C4-2B (cell line): ENCODE measurements around the gene KDM4C.

Experiments
- CTCF ChIP-seq: fragments of 450-650 bp; conservative IDR thresholded peaks from 2 replicates; pipeline ENCODE4 v1.5.1; 2017; ENCODE audit warnings: mild to moderate bottlenecking
- ZFX ChIP-seq: fragments of 450-650 bp; IDR thresholded peaks from 2 replicates; pipeline ENCODE4 v1.6.1; 2017

- TF ChIP-seq CTCF (no peak), ZFX (no peak)
Measured at GRCh38 chr9:6757456-6758247, at the start of gene KDM4C.
